HG02870 (cell line): Measurements from ENCODE around the gene BTAF1.

Experiments
- ATAC-seq: cut with Tn5 transposase; IDR thresholded peaks from one replicate; pipeline ENCODE4 v1.9.1; 2021; ENCODE audit warnings: mild to moderate bottlenecking, moderate library complexity; ENCODE audit not compliant: unreplicated experiment

BTAF1 gene

GRCh38 chr10:92042541-92042940, 119.0 kb downstream of the BTAF1 start:
- ATAC-seq: no peak

- ATAC-seq: no peak
These were observed 122.1 kb downstream of the BTAF1 start for GRCh38 chr10:92045641-92046106.

GRCh38 chr10:92047215-92047614, 123.6 kb downstream of the BTAF1 start:
- ATAC-seq: no peak

- ATAC-seq: no peak
These were observed 128.5 kb downstream of the BTAF1 start for GRCh38 chr10:92052088-92052487.

DNA sequence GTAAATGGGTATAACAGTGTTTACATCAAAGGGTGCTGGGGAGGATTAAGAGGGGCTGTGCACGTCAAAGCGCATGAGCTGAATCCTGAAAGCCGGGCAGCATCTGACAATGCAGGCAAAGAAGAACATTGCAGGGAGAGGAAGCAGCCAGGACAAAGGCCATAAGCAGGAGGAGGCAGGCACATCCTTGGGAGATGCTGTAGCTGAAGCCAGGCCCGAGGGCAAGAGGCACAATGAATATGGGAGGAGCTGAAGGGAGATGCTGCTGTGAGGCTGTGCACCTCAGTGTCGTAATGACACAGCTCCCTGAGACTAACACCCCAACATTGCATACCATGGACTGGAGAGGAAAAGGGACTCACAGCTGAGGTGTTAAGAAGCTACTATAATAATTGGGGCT, 129.2 kb downstream of the BTAF1 start:
- ATAC-seq: no peak

DNA sequence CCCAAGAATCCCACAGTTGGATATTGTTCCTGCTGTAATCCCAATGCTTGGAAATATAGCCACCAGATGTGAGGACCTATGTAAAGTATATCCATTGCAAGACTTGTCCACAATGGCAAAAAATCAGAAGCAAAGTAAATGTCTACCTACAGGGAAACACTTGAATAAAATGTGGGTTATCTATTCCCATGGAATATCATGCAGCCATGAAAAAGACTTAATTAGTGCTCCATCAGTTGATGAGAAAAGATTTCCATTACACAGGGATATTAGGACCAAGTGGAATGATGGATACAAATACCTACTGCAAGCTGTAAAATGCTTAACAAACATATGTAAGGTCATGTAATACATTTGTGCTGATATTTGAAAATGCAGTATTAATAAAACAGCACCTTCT, 131.2 kb downstream of the BTAF1 start:
- ATAC-seq: no peak

GRCh38 chr10:92062273-92062672, 138.7 kb downstream of the BTAF1 start:
- ATAC-seq: no peak

DNA sequence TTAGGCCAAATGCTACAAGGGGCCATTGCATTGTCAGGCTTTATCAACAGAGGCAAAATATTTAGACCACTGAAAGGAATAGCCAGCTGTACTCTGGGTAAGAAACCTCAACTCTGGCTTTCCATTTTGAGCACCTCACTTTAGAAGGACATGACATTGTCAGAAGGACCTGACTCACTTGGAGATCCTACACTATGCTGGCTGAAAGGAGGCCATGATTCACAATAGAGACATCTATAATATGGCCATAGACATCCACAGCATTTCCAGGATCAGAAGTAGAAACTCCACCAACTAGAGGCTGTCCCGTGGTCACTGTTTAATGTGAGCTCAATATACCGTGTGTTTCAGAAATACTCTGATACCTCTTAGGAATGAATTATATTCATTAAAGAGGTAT, 140.9 kb downstream of the BTAF1 start:
- ATAC-seq: no peak

DNA sequence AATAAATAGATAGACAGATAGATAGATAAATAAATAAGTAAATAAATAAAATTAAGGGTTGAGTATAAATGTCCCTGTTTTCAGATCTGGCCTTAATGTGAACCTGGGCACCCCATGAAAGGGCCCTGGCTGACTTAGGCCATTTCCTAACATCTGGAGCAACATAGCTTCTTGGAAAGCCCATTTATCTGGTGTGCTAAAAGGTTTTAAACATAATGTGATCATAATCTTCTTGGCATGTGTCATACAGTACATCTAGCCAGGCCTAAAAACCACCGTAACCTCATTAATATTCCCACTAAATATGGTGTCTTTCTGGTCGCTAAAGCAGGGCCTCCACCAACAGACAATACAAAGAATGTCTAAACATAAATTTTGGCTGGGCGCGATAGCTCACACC, 142.8 kb downstream of the BTAF1 start:
- ATAC-seq: no peak

DNA sequence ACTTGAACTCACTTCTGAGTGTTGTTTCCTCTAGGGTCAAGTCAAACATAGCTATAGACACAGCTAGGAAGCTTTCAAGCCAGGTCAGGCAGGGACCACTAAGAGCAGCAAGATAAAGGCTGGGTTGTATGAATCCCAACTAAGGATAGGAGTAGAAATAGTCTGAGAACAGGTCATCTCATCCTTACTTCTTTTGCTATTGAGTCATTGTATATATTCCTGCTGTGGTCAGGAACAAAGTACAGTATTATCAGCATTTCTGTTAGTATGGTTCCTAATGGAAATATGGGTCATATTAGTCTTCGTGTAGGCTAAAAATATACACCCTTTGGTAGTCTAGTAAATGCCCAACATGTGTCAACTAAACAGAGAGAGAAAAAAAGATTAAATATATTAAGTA, 145.3 kb downstream of the BTAF1 start:
- no peak for ATAC-seq

GRCh38 chr10:92074126-92074887, 150.7 kb downstream of the BTAF1 start:
- no peak for ATAC-seq

GRCh38 chr10:92075829-92076228, 152.3 kb downstream of the BTAF1 start:
- no peak for ATAC-seq

DNA sequence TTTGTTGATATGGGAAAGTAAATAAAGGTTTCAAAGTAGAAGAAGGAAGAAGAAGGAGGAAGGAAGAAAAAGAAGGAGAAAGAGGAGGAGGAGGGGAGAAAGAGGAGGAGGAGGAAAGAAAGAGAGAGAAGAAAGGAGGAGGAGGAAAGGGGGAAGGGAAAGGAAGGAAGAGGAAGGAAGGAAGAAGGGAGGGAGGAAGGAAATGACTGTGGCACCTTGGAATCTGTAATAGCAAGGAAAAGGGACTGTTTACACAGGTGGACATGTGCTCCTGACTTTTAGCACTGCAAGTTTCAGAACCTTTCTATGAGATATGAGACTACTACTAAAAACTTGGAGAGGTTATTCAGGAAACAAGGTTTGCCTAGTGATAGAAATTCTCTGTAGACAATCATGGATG, 153.2 kb downstream of the BTAF1 start:
- ATAC-seq: no peak

- ATAC-seq: no peak
These were observed 155.4 kb downstream of the BTAF1 start for GRCh38 chr10:92079003-92079402.
